SK-N-SH treated with all-trans-retinoic acid at 6 μM for 48 hours (cell line): Measurements from ENCODE around the gene DIRAS1.

Experiments used
- ATAC-seq: fragments of 200-7000 bp; cut with Tn5 transposase; 3 replicates; pipeline ENCODE4 v1.9.1; 2020; ENCODE audit warnings: mild to moderate bottlenecking, moderate library complexity
- BACH2 ChIP-seq: fragments of 250-450 bp; sonication (Bioruptor Pico); IDR thresholded peaks from 2 replicates; pipeline ENCODE4 v1.9.0; 2021; ENCODE audit warnings: mild to moderate bottlenecking, borderline replicate concordance
- GLIS3 ChIP-seq: fragments of 250-450 bp; sonication (Bioruptor Pico); IDR thresholded peaks from 2 replicates; pipeline ENCODE4 v1.5.0; 2020; ENCODE audit warnings: mild to moderate bottlenecking, moderate library complexity
- ISL1 ChIP-seq: fragments of 250-450 bp; sonication (Bioruptor Pico); IDR thresholded peaks from 2 replicates; pipeline ENCODE4 v2.1.2; 2022; ENCODE audit warnings: mild to moderate bottlenecking, moderate library complexity
- OSR1 ChIP-seq: fragments of 250-450 bp; sonication (Bioruptor Pico); IDR thresholded peaks from 2 replicates; pipeline ENCODE4 v1.8.0; 2022; ENCODE audit warnings: moderate library complexity, mild to moderate bottlenecking, inconsistent platforms
- POU6F1 ChIP-seq: fragments of 250-450 bp; sonication (Bioruptor Pico); IDR thresholded peaks from 2 replicates; pipeline ENCODE4 v1.8.0; 2021; ENCODE audit warnings: low read depth, mild to moderate bottlenecking, moderate library complexity, borderline replicate concordance
- RARB ChIP-seq: fragments of 250-450 bp; sonication (Bioruptor Pico); IDR thresholded peaks from 2 replicates; pipeline ENCODE4 v1.8.0; 2021; ENCODE audit warnings: mild to moderate bottlenecking, moderate library complexity
- SNAI2 ChIP-seq: fragments of 250-450 bp; sonication (Bioruptor Pico); IDR thresholded peaks from 2 replicates; pipeline ENCODE4 v1.5.0; 2020; ENCODE audit warnings: mild to moderate bottlenecking, moderate library complexity
- TCF4 ChIP-seq: fragments of 250-450 bp; sonication (Bioruptor Pico); IDR thresholded peaks from 2 replicates; pipeline ENCODE4 v1.8.0; 2021; ENCODE audit warnings: mild to moderate bottlenecking, moderate library complexity, borderline replicate concordance
- TSHZ2 ChIP-seq: fragments of 250-450 bp; sonication (Bioruptor Pico); IDR thresholded peaks from 2 replicates; pipeline ENCODE4 v1.5.0; 2020; ENCODE audit warnings: mild to moderate bottlenecking, moderate library complexity
- ZFP3 ChIP-seq: fragments of 250-450 bp; sonication (Bioruptor Pico); IDR thresholded peaks from 2 replicates; pipeline ENCODE4 v1.5.0; 2020; ENCODE audit warnings: mild to moderate bottlenecking, moderate library complexity
- ZNF565 ChIP-seq: fragments of 450-650 bp; formaldehyde crosslinking; conservative IDR thresholded peaks from 2 replicates; pipeline ENCODE4 v1.5.0; 2020; ENCODE audit warnings: low read depth, mild to moderate bottlenecking, moderate library complexity
- TF ChIP-seq, protein P1 (sequence below): fragments of 250-450 bp; sonication (Bioruptor Pico); IDR thresholded peaks from 2 replicates; pipeline ENCODE4 v1.5.1; 2020; ENCODE audit warnings: low read depth, mild to moderate bottlenecking, moderate library complexity
- TF ChIP-seq, protein P2 (sequence below): fragments of 250-450 bp; sonication (Bioruptor Pico); IDR thresholded peaks from 2 replicates; pipeline ENCODE4 v1.8.0; 2020; ENCODE audit warnings: mild to moderate bottlenecking, moderate library complexity, borderline replicate concordance
- TF ChIP-seq, protein P3 (sequence below): fragments of 250-450 bp; sonication (Bioruptor Pico); IDR thresholded peaks from 2 replicates; pipeline ENCODE4 v1.5.1; 2021; ENCODE audit warnings: mild to moderate bottlenecking, moderate library complexity

DIRAS1 gene

GRCh38 chr19:2728783-2729387 lies 7.7 kb upstream of the DIRAS1 start:
- no peak for ATAC-seq
- TF ChIP-seq TSHZ2 (CRISPR knock-in tag) (no peak), ISL1 (CRISPR knock-in tag) (no peak), POU6F1 (CRISPR knock-in tag) (no peak), BACH2 (CRISPR knock-in tag) (no peak), TCF4 (CRISPR knock-in tag) (no peak), ZFP3 (CRISPR knock-in tag) (no peak), GLIS3 (no peak)
- TF ChIP-seq, protein P1, sequence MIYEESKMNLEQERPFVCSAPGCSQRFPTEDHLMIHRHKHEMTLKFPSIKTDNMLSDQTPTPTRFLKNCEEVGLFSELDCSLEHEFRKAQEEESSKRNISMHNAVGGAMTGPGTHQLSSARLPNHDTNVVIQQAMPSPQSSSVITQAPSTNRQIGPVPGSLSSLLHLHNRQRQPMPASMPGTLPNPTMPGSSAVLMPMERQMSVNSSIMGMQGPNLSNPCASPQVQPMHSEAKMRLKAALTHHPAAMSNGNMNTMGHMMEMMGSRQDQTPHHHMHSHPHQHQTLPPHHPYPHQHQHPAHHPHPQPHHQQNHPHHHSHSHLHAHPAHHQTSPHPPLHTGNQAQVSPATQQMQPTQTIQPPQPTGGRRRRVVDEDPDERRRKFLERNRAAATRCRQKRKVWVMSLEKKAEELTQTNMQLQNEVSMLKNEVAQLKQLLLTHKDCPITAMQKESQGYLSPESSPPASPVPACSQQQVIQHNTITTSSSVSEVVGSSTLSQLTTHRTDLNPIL (CRISPR knock-in tag): no peak
- TF ChIP-seq, protein P2, sequence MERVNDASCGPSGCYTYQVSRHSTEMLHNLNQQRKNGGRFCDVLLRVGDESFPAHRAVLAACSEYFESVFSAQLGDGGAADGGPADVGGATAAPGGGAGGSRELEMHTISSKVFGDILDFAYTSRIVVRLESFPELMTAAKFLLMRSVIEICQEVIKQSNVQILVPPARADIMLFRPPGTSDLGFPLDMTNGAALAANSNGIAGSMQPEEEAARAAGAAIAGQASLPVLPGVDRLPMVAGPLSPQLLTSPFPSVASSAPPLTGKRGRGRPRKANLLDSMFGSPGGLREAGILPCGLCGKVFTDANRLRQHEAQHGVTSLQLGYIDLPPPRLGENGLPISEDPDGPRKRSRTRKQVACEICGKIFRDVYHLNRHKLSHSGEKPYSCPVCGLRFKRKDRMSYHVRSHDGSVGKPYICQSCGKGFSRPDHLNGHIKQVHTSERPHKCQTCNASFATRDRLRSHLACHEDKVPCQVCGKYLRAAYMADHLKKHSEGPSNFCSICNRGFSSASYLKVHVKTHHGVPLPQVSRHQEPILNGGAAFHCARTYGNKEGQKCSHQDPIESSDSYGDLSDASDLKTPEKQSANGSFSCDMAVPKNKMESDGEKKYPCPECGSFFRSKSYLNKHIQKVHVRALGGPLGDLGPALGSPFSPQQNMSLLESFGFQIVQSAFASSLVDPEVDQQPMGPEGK (CRISPR knock-in tag): no peak

- no peak for ATAC-seq
- no peak for TF ChIP-seq RARB
These were observed 6.4 kb upstream of the DIRAS1 start for GRCh38 chr19:2727640-2727944.

- TF ChIP-seq, protein P1 (CRISPR knock-in tag): no peak
- no peak for TF ChIP-seq TCF4 (CRISPR knock-in tag)
- no peak for TF ChIP-seq SNAI2 (CRISPR knock-in tag)
- no peak for TF ChIP-seq TSHZ2 (CRISPR knock-in tag)
- TF ChIP-seq OSR1 (CRISPR knock-in tag): no peak
- TF ChIP-seq ZNF565 (CRISPR knock-in tag): no peak
- TF ChIP-seq, protein P2 (CRISPR knock-in tag): no peak
- TF ChIP-seq GLIS3: no peak
- TF ChIP-seq, protein P3, sequence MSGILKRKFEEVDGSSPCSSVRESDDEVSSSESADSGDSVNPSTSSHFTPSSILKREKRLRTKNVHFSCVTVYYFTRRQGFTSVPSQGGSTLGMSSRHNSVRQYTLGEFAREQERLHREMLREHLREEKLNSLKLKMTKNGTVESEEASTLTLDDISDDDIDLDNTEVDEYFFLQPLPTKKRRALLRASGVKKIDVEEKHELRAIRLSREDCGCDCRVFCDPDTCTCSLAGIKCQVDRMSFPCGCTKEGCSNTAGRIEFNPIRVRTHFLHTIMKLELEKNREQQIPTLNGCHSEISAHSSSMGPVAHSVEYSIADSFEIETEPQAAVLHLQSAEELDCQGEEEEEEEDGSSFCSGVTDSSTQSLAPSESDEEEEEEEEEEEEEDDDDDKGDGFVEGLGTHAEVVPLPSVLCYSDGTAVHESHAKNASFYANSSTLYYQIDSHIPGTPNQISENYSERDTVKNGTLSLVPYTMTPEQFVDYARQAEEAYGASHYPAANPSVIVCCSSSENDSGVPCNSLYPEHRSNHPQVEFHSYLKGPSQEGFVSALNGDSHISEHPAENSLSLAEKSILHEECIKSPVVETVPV (CRISPR knock-in tag): no peak
- peak; percentile 12; the same call in 2 of the 3 replicates for ATAC-seq
These were observed 5.9 kb upstream of the DIRAS1 start for GRCh38 chr19:2726904-2727639.
